ENCODE measurements around the gene DCTN4.

GRCh38 chr5:150787656-150788055, 28.8 kb upstream of the DCTN4 start:
- TF ChIP-seq CTCF (IDR thresholded peaks at IDR 0.05 in 4 of 5, conservative IDR thresholded peaks at IDR 0.05 in 1 of 5), result no peak
- TF ChIP-seq POLR2A (IDR thresholded peaks at IDR 0.05), result no peak

Data from gastrocnemius medialis (tissue), 4 donors.